Activated CD8-positive, alpha-beta memory T cell treated with anti-CD3 and anti-CD28 coated beads, Interleukin-2, amount 50 U/mL, for 4 hours (primary cell): ENCODE results near the gene AQP2.

Experiments
- DNase-seq: peaks from one replicate; pipeline ENCODE4 v3.0.0-alpha.2; 2020

The AQP2 gene

DNA sequence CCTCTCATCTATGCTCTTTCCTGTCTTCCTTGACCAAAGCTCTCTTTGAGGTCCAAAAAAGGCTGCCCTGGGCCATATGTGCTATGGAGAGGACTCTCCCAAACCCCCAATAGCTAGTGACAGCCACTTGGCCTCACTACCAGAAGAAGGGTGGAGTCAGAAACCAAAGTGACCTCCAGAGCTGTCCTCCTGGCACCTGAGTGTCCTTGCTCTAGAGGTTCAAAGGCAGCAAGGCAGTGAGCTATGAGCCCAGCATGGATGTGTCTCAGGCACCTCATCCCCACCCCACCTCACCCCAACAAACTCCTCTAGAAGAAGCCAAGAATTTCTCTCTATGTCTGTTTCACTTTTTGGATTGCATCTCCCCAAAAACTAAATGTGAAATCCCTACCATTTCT is 7.0 kb downstream of the AQP2 start:
- DNase-seq, result no peak

DNA sequence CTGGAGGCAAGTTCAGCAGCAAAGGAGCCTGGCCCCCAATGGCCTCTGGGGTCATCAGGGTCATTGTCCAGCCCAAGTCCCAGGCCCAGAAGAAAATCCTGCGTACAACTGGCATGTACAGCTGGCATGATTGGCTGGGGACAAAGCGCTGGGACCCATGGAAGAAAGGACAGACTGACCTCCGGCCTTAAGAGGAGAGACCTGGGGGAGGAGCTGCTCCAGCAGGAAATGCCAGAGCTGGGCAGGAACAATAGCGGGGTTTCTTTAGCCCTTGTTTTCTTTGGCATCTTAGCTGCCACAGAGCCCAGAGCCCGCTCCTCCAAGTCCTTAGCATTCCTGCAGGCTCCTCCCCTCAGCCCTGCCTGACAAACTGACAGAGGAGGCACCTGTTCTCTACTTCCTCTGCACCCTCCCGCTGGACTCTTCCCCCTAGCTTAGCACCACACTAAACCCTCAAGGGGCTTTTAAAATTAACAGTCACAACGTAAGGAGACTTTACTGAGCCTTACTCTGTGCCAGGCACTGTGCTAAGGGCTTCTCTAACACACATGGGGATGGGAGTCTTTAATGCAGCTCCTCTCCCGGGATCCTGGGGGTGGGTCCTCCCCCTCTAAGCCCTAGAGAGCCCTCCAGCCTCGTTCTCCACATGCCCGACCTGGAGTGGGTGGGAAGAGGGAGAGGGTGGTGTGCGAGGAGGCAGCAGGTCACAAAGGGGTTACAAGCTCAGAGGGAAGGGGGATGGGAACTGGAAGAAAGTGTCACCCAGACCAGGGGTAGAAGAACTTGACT is 9.3 kb downstream of the AQP2 start:
- no peak for DNase-seq

DNA sequence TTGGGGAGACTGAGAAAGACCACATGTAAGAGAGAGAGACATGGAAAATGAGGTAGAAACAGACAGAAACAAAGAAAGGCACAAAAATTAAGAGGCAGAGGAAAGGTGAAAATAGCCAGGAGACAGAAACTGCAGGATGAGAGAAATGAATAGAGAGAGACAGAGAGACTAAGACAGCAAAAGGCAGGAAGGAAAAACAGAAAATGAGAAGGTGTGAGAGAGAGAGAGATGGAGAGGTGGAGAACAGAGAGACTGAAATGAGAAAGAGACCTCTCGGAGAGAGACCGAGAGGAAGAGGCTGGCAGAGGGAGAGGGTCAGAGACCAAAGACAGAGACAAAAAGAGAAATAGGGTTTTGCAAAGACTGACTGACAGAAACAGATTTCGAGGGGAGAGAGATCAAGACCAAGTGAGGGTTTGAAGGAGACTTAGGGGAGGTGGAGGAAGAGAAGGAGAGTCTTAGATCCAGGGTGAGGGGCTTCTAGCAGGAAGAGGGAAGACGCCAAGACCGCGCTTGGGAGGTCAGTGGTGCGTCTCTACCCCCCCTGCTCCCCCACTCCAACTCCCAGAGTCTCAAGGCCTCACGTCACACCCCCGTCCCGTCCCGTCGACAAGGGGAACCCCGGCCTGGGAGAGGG is 10.1 kb downstream of the AQP2 start:
- no peak for DNase-seq

DNA sequence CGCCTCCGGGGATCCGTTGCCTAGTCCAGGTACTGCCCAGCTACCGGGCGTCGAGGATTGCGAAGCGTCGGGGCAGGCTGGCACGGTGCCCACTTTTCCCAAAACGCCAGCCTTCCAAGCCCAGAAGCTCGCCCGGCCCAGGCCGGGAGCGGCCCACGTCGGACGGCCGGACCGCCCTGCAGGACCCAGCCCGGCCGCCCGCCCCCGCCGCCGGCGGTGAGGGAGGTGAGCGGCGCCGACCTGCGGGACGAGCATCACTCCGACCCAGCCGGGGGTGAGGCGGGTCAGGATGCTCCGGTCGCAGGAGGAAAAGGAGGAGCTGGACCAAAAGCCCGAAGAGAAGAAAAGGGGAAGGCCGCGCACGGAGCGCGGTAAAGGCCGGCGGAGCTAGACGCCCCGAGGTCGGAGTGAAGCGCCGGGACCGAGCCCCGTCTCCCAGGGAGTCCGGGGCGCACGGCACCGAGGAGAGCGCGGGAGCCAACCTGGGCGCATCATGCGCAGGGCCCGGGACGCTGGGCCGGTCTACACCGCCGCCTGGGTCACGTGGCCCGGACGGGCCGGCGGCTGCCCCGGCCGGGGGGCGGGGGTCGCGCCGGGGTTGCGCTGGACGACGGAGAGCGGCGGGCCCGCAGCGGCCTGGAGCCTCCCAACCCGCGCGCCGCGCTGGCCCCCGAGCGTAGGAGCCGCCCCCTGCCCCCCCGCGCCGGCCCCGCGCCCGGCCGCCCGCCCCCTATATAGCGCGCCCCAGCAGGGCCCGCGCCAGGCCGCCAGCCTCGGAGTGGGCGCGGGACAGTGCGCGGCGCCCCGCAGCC is 10.8 kb downstream of the AQP2 start, which contains the start of gene AQP5:
Gene AQP5 (plus strand): TSS at position 762 of the 812 bp plus-strand sequence. CDS start 146 bp downstream, outside the sequence.
- DNase-seq, result no peak

DNA sequence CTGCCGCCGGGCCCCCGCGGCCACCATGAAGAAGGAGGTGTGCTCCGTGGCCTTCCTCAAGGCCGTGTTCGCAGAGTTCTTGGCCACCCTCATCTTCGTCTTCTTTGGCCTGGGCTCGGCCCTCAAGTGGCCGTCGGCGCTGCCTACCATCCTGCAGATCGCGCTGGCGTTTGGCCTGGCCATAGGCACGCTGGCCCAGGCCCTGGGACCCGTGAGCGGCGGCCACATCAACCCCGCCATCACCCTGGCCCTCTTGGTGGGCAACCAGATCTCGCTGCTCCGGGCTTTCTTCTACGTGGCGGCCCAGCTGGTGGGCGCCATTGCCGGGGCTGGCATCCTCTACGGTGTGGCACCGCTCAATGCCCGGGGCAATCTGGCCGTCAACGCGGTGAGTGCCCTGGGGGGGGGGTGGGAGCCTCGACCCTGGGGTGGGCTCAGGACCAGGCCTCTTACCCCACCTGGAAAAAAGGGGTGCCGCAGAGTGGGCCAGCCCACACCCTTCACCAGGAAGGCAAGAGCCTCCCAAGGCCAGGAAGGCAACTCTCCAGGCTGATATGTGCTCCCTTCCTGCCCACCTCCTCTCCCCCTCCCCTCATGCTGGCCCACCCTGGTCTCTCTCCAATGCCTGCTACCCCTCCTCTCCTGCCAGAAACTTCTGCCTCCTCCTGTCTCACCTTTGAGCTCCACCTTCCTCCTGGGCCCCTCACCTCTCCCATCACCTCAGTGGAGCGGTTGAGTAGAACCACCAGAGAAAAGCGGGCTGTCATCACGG is 11.6 kb downstream of the AQP2 start:
- no peak for DNase-seq

DNA sequence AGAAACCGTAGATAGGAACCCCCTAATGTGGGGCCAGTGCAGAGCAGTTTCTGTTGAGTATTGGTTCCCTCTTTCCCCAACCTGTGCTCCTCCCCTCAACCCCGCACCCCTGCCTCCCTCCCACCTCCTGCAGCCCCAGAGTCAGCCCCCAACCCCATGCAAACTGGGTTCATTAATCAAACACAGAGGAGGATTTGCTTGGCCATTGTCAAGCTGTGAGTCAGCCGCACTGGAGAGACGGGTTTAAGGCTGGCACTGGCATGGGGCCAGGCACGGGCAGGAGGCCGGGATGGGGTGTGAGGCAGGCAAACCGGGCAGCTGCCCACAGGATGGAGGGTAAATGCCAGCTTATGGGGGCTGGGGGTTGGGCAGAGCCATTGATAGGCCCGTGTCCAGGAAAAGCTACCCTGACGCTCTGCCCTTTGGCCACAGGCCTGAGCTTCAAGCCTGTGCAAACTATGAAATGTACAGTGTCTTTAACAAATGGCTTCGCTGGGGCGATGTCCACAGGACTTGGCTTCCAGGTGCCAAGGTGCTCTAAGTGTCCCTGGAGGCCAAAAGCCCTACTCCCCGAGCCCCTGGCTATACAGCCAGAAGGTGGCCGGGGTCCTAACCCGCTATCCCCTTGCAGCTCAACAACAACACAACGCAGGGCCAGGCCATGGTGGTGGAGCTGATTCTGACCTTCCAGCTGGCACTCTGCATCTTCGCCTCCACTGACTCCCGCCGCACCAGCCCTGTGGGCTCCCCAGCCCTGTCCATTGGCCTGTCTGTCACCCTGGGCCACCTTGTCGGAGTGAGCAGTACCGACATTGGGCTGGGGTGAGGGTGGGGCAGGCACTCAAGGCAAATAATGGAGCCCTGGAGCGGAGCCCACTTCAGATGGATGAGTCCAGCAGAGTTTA is 12.6 kb downstream of the AQP2 start:
- no peak for DNase-seq

DNA sequence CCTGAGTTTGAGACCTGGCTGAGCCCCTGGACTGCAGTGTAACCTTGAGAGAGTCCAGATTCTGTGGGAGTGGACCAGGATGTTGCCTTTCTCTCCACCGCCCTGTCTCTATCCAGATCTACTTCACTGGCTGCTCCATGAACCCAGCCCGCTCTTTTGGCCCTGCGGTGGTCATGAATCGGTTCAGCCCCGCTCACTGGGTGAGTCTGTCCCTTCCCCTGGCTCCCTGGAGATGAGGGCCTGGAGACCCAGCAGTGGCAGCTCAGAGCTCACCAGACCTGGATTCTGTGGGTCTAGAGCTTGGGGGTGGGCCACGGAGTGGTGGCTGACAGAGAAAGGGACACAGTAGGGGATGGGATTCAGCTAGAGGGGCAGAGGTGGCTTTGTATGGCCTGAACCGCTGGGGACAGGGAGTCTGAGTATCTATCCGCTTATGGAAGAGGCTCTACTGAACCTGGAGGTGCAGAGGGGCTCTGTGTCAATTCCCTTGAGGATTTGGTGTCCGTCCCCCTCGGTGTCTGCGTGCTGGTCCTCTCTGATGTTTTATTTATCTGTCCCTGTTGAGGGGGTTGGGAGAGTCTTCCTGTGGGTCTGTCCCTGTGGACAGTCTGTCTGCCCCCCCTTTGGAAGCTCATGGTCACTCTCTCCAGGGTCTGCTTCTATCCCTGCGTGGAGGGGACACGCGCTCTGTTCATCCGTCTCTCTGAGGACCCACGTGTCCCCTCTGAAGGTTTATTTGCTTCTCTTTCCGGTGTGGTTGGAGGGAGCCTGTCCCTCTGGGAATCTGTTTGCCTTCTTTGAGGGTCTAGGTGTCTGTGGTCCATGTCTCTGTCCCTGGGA is 13.7 kb downstream of the AQP2 start:
- DNase-seq, result no peak

DNA sequence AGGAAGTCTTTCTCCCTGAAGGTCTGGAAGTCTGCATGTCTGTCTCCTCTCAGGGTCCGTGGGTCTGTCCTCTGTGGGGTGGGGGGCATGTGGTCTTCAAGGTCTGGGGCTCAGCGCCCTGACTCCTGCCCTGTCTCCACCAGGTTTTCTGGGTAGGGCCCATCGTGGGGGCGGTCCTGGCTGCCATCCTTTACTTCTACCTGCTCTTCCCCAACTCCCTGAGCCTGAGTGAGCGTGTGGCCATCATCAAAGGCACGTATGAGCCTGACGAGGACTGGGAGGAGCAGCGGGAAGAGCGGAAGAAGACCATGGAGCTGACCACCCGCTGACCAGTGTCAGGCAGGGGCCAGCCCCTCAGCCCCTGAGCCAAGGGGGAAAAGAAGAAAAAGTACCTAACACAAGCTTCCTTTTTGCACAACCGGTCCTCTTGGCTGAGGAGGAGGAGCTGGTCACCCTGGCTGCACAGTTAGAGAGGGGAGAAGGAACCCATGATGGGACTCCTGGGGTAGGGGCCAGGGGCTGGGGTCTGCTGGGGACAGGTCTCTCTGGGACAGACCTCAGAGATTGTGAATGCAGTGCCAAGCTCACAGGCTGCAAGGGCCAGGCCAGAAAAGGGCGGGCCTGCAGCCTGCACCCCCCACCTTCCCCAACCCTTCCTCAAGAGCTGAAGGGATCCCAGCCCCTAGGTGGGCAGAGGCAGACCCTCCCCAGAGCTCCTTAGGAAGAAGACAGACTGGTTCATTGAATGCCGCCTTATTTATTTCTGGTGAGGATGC is 14.5 kb downstream of the AQP2 start:
- DNase-seq, result no peak

DNA sequence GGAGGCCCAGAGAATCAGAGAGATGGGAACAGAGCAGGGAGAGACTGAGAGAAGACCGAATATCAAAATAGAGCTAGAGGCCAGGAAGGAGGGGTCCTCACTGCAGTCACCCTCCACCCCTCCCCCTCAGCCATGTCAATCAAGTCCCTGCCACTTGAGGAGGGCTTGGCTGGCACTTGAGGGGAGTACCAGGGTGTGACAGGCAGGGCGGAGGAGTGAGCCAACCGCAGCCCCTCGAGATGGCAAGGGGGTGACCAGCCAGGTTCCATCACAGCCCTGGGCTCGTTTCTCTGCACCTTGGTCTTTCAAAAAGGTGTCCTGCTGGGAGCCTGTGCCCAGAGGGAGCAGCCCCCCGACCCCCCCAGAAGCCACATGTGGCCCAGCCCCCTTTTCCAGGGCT is 15.3 kb downstream of the AQP2 start:
- no peak for DNase-seq

DNA sequence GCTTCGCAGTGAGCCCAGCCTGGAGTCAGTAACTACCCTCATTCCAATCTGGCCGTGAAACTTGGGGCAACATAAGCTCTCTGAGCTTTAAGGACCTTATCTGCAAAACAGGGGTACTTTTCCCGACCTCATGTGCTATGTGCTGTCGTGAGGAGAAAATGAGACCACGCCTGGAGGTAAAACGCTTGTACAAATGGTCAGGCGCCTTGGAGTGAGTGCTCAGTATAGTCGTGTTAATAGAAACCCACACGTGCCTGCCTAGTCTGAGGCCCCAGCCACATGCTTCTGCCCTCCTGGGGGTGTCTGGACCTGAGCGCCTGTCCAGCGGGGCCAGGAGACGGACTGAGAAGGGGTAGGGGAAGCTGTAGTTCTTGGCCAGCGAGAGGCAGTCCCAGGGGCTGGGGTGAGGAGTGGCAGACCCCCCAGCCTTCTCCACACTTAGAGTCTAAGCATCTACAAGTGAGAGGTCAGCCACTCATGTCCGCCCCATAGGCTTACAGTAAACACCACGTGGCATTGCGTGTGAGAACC is 16.0 kb downstream of the AQP2 start:
- DNase-seq, result no peak

DNA sequence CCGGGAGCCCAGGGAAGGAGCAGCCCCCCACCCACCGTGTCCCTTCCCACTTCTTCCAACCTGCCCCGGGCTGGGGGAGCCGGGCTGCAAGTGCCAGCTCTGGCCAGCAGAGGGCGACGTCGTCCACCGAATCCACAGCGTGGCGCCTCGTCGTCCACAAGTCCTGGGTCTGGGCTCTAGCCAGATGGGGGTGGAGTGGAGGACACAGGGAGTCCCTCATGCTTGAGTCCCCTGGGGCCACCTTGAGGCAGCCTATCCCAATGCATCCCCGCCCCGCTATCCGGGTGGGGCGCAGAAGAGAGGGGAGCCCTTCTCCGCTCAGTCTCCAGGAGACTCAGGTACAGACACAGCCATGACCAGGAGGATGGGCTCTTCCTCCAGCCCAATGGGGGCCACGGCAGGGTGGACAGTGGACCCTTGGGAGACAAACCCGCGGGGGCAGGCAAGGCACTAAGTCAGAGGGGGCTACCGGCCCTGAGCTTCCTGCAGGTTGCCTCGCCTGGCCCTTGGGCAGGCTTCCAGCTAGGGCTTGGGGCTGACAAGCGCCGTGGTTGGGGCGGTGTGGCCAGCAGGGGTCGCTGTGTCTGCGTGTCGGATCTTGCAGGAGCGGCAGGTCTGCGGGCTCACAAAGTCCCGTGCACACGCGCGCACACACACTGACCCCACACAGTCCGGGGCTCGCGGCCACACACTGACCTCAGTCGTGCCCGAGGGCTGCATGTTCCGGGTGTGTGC is 16.7 kb downstream of the AQP2 start:
- peak; percentile 95 for DNase-seq

DNA sequence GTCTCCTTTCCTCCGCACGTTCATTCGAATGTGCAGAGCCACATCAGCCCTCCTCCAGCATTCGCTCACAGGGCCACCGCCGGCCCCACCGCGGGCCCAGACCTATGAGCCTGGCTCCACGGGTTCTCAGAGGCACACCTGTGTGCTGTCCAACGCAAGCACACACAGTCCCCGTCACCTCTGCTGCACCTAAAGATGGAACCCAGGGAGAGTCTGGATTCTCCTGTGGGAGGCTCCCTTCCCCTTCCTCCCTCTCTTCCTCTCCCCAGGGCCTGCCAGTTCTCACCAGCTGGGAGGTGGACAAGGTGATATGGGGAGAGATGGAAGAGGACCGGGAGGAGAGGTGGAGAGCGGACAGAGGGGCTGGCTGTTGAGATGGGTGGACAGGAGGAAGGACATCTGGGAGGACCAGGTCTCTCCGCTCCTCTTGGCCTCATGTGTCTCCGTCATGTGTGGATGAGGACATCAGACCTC is 17.3 kb downstream of the AQP2 start:
- DNase-seq, result no peak

DNA sequence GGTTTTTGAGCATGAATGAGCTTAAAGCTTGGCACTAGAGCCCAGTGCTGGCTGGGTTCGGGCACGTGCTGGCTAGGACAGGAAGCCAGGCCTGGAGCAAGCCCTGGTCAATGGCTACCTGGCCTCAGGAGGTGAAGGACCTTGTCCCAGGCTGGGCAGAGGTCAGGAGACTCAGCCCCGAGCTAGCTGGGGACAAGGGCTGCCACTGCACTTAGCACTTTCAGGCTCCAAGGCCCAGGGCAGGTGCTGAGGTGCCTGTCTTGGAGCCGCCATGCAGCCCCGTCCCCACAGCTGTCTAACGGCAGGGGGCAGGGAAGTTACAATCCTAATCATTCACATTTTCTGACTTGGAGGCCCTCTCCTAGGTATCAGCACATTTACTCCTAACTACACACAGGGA is 17.9 kb downstream of the AQP2 start:
- no peak for DNase-seq

DNA sequence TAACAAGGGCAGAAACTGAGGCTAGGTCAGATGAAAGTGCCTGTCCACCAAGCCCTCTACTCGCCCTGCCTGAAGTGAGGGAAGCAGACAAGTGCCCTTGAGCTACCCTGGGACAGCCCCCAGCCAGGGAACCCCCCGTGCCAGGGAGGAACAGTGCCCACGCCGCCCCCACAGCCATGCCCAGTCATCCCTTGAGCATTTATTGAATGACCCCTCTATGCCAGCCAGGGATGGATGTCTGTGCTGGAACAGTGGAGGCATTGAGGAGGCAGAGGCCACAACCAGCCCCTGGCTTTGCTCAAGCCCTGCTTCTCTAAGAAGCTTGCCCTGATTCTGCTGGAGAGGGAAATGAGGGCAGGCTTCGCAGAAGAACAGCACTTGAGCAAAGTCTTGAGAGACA is 18.5 kb downstream of the AQP2 start:
- DNase-seq, result no peak

DNA sequence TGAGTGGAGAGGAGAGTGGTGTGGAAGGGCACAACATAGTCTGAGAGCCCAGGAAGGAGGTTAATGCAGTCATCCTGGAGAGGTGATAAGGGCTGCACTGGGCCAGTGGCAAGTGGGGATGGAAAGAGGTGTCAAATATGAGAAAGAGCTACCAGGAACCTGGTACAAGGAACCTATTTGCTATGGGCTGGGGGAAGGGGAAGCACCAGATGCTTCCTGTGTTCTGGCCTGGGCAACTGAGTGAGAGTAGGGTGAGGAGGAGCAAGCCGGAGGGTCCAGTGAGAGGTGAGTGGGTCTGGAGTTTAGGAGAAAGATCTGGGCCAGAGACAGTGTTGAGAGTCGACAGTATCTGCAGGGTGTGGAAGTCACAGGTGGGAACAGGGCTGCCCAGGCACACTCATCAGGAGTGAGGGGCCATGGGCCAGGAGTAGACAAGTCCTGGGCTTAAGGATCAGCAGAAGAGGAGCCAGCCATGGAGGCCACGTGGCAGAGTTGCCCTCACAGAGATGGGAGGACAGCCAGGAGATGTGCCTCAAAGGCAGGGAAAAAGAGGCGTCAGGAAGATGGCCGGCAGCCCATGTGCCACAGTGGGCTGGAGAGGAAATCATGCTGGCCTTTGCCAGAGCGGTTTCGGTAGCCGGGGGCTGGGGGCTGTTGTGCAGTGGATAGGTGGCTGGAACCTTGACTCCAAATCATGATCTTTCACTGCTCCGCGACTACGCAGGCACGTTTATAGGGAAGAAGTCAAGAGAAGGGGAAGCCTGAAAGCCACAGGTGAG is 19.3 kb downstream of the AQP2 start:
- no peak for DNase-seq

DNA sequence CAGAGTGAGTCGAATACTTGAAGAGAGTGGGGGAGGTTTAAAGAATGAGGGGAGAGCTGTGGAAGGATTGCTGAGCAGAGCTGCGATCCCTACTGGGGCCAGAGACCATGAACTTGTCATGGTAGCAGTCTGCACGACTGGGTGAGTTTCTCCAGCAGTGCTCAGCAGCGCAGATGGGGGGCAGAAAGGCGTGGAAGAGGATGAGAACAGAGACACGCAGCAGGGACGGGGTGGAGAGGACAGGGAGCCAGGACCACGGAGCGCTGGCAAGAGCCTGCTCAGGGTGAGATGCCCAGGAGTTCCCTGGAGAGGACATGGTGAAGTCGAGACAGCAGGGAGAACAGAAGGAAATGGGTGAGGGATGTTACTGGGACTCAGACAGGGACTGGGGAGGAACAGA is 20.1 kb downstream of the AQP2 start:
- no peak for DNase-seq

DNA sequence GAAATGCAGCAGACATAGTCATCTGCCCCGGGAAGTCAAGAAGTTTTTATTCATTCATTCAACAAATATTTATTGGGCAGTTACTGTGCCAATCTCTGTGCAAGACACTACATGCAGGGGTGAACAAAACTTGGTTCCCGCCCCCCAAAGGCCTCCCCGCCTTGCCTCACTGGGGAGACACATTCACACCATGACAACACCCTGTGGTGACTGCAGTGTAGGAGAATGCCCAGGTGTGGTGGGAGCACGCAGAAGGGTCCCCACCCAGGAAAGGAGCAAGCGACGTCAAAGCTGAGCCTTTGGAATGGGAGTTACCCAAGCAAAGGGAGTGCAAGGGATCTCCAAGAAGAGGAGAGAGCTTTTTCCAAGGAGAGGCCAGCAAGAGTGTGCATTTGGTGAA is 20.6 kb downstream of the AQP2 start:
- DNase-seq, result no peak

DNA sequence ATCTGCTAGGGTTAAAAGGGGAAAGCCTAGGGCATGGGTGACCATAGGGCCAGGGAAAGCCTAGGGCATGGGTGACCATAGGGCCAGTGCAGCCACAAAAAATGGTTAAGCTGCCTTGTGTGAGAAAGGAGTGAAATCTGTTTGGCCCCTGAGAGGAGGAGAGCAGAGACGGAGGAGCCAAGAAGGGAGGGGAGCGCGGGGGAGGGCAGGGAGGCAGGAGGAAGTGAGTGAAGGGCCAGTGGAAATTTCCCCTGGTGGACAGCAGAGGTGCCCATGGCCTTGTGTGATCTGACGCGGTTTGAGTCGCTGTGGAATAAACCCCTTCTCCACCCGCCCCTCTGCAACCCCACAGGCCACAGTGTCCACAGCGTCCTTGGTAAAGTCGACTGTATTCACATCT is 21.6 kb downstream of the AQP2 start:
- no peak for DNase-seq
